ENCODE results near the gene DKK3.

- TF ChIP-seq ZIK1 (CRISPR knock-in tag; IDR thresholded peaks at IDR 0.05; ENCODE audit: borderline replicate concordance, low read depth) (no peak), DMAP1 (CRISPR knock-in tag; IDR thresholded peaks at IDR 0.05) (no peak), MZF1 (CRISPR knock-in tag; IDR thresholded peaks at IDR 0.05; ENCODE audit: borderline replicate concordance) (no peak), CCAR2 (optimal IDR thresholded peaks at IDR 0.05; ENCODE audit: low read depth, low read length) (no peak), SYNCRIP (IDR thresholded peaks at IDR 0.05; ENCODE audit: insufficient read depth, low read depth, low read length) (no peak), ZNF670 (CRISPR knock-in tag; IDR thresholded peaks at IDR 0.05; ENCODE audit: borderline replicate concordance) (no peak), DPF2 (CRISPR knock-in tag; IDR thresholded peaks at IDR 0.05; ENCODE audit: borderline replicate concordance, low read depth) (no peak), MYC (CRISPR knock-in tag; IDR thresholded peaks at IDR 0.05; ENCODE audit: borderline replicate concordance) (no peak), TBL1XR1 (IDR thresholded peaks at IDR 0.05; ENCODE audit: borderline replicate concordance, low read length, partially characterized antibody) (no peak), ZNF274 (CRISPR knock-in tag; IDR thresholded peaks at IDR 0.05) (no peak), MTF2 (CRISPR knock-in tag; IDR thresholded peaks at IDR 0.05; ENCODE audit: borderline replicate concordance) (no peak)
Observed at GRCh38 chr11:11923828-11924227, 84.6 kb downstream of the DKK3 start.

Data from HepG2 (cell line).